Parathyroid adenoma (tissue), 2 donors: ENCODE results near the gene TAB2.

Experiments
- H2AFZ ChIP-seq: fragments of 300-600 bp; sonication (generic); one replicate; pipeline ENCODE4 v1.7.0; 2017; ENCODE audit warnings: antibody characterized with exemption, mild to moderate bottlenecking
- H3K27ac ChIP-seq: fragments of 300-600 bp; sonication (generic); one replicate; pipeline ENCODE4 v1.7.0; 2017
- H3K27me3 ChIP-seq: fragments of 300-600 bp; sonication (generic); one replicate; pipeline ENCODE4 v1.7.0; 2017; ENCODE audit warnings: low read length; ENCODE audit not compliant: control insufficient read depth, insufficient read depth
- H3K36me3 ChIP-seq: fragments of 300-600 bp; sonication (generic); one replicate; pipeline ENCODE4 v1.7.0; 2017; ENCODE audit warnings: low read length; ENCODE audit not compliant: control insufficient read depth, insufficient read depth
- H3K4me1 ChIP-seq: fragments of 300-600 bp; sonication (generic); one replicate; pipeline ENCODE4 v1.7.0; 2017; ENCODE audit warnings: control low read depth
- H3K4me2 ChIP-seq: fragments of 300-600 bp; sonication (generic); one replicate; pipeline ENCODE4 v1.7.0; 2017; ENCODE audit warnings: low read length
- H3K4me3 ChIP-seq: fragments of 300-600 bp; sonication (generic); one replicate; pipeline ENCODE4 v1.7.0; 2017; ENCODE audit warnings: low read depth, low read length
- H3K79me2 ChIP-seq: fragments of 300-600 bp; sonication (generic); one replicate; pipeline ENCODE4 v1.7.0; 2017; ENCODE audit warnings: control low read depth
- H3K9ac ChIP-seq: fragments of 300-600 bp; sonication (generic); one replicate; pipeline ENCODE4 v1.7.0; 2017; ENCODE audit warnings: mild to moderate bottlenecking
- H3K9me3 ChIP-seq: fragments of 300-600 bp; sonication (generic); one replicate; pipeline ENCODE4 v1.7.0; 2017; ENCODE audit warnings: low read length; ENCODE audit not compliant: control insufficient read depth
- CTCF ChIP-seq: fragments of 300-600 bp; sonication (generic); IDR thresholded peaks from one replicate; pipeline ENCODE4 v1.7.0; 2017; ENCODE audit warnings: antibody characterized with exemption, mild to moderate bottlenecking
- donor health status: primary hyperparathyroidism.

Gene TAB2

GRCh38 chr6:149431905-149432775, 114.6 kb downstream of the TAB2 start:
- peak; percentile 94 for TF ChIP-seq CTCF
- no peak overlapping the region for H3K9ac ChIP-seq

GRCh38 chr6:149433405-149433804, 115.9 kb downstream of the TAB2 start:
- Histone ChIP-seq H3K4me1 (no peaks in the 10 kb centered on the region), H3K36me3 (no peaks in the 10 kb centered on the region), H3K27ac (no peak overlapping the region), H3K27me3 (no peaks in the 10 kb centered on the region), H3K9me3 (no peaks in the 10 kb centered on the region), H3K4me3 (no peak overlapping the region), H3K9ac (no peak overlapping the region), H3K79me2 (no peaks in the 10 kb centered on the region), H3K4me2 (no peak overlapping the region), H2AFZ (no peak overlapping the region)
- no peak for TF ChIP-seq CTCF

More at GRCh38 chr6:149431905-149432775, 114.6 kb downstream of the TAB2 start:
- Histone ChIP-seq H3K4me3 (no peak overlapping the region), H3K27me3 (no peaks in the 10 kb centered on the region), H3K4me2 (no peak overlapping the region), H3K9me3 (no peaks in the 10 kb centered on the region), H3K4me1 (no peaks in the 10 kb centered on the region), H3K79me2 (no peaks in the 10 kb centered on the region), H3K27ac (no peak overlapping the region), H2AFZ (peak overlapping the region; percentile 61), H3K36me3 (no peaks in the 10 kb centered on the region)

GRCh38 chr6:149433881-149434280, 116.4 kb downstream of the TAB2 start:
- no peak overlapping the region for H3K9ac ChIP-seq
- H3K9me3 ChIP-seq, result no peaks in the 10 kb centered on the region
- H3K4me1 ChIP-seq, result no peaks in the 10 kb centered on the region
- H3K4me2 ChIP-seq, result no peak overlapping the region
- H3K27ac ChIP-seq, result no peak overlapping the region
- H3K79me2 ChIP-seq, result no peaks in the 10 kb centered on the region
- H3K36me3 ChIP-seq, result no peaks in the 10 kb centered on the region
- TF ChIP-seq CTCF, result no peak
- H3K4me3 ChIP-seq, result no peak overlapping the region
- no peak overlapping the region for H2AFZ ChIP-seq
- H3K27me3 ChIP-seq, result no peaks in the 10 kb centered on the region

- Histone ChIP-seq H3K27me3 (no peaks in the 10 kb centered on the region), H3K9me3 (no peaks in the 10 kb centered on the region), H2AFZ (no peak overlapping the region), H3K27ac (no peak overlapping the region), H3K9ac (no peak overlapping the region), H3K4me3 (no peak overlapping the region), H3K4me1 (no peaks in the 10 kb centered on the region), H3K79me2 (no peaks in the 10 kb centered on the region), H3K36me3 (no peaks in the 10 kb centered on the region), H3K4me2 (no peak overlapping the region)
- TF ChIP-seq CTCF, result no peak
Observed at GRCh38 chr6:149435919-149436586, 118.5 kb downstream of the TAB2 start.
